Endodermal cell (in vitro differentiated cells): Measurements from ENCODE around the gene DEUP1. TPM values are rescaled to one million over a fixed set of nuclear protein-coding genes. Genes with fewer than 3 reads are reported as not detected.

Experiments used
- DNase-seq: peaks from one replicate; pipeline ENCODE4 v3.0.0-alpha.2; 2017
- H3K27ac ChIP-seq: 2 replicates; pipeline ENCODE4 v1.5.1; 2013; ENCODE audit warnings: mild to moderate bottlenecking, low read depth, low read length, moderate library complexity
- H3K27me3 ChIP-seq: 2 replicates; pipeline ENCODE4 v1.6.1; 2013; ENCODE audit warnings: mild to moderate bottlenecking, low read length, moderate library complexity; ENCODE audit not compliant: insufficient read depth, control insufficient read depth, poor library complexity, severe bottlenecking
- H3K36me3 ChIP-seq: 2 replicates; pipeline ENCODE4 v1.7.0; 2013; ENCODE audit warnings: mild to moderate bottlenecking, low read length, moderate library complexity; ENCODE audit not compliant: control insufficient read depth, insufficient read depth
- H3K4me1 ChIP-seq: one replicate; pipeline ENCODE4 v1.7.0; 2013; ENCODE audit warnings: low read length; ENCODE audit not compliant: control insufficient read depth, insufficient read depth
- H3K4me3 ChIP-seq: 2 replicates; pipeline ENCODE4 v1.5.1; 2013; ENCODE audit warnings: mild to moderate bottlenecking, low read length, moderate library complexity
- H3K9ac ChIP-seq: 2 replicates; pipeline ENCODE4 v1.6.1; 2013; ENCODE audit warnings: mild to moderate bottlenecking, low read length, moderate library complexity; ENCODE audit not compliant: poor library complexity, severe bottlenecking; ENCODE audit errors: extremely low read depth
- H3K9me3 ChIP-seq: 2 replicates; pipeline ENCODE4 v1.6.1; 2013; ENCODE audit warnings: mild to moderate bottlenecking, low read length, moderate library complexity; ENCODE audit not compliant: control insufficient read depth
- H3K27ac Mint-ChIP-seq: 2 replicates; pipeline ENCODE4 v1.8.0; 2020; ENCODE audit warnings: mixed read lengths
- H3K27me3 Mint-ChIP-seq: 2 replicates; pipeline ENCODE4 v1.8.0; 2021; ENCODE audit warnings: mild to moderate bottlenecking, mixed read lengths; ENCODE audit not compliant: insufficient read depth
- H3K36me3 Mint-ChIP-seq: 2 replicates; pipeline ENCODE4 v1.8.0; 2020; ENCODE audit warnings: low read depth, mixed read lengths
- H3K4me1 Mint-ChIP-seq: 2 replicates; pipeline ENCODE4 v1.8.0; 2020; ENCODE audit warnings: mixed read lengths
- H3K4me3 Mint-ChIP-seq: 2 replicates; pipeline ENCODE4 v1.8.0; 2020; ENCODE audit warnings: mild to moderate bottlenecking, moderate library complexity, mixed read lengths
- H3K9me3 Mint-ChIP-seq: 2 replicates; pipeline ENCODE4 v1.8.0; 2020; ENCODE audit warnings: mild to moderate bottlenecking, mixed read lengths
- CTCF ChIP-seq: fragments of 200-600 bp; sonication (generic); conservative IDR thresholded peaks from 2 replicates; pipeline ENCODE4 v1.5.0; 2021; ENCODE audit warnings: antibody characterized with exemption, mild to moderate bottlenecking
- WGBS, 2 experiments: methylation state at CpG; one replicate each; pipeline versions ENCODE4 v1.1.5 to v1.1.7; 2013; ENCODE audit warnings: missing lambda C conversion rate in 2 of 2, mixed read lengths in 1 of 2; ENCODE audit not compliant: insufficient coverage in 1 of 2, insufficient read length in 1 of 2; 5-methylcytosine and 5-hydroxymethylcytosine counted together
- total RNA-seq, 2 donors: library from RNA; stranded (reverse); fragmentation: NEBNext Ultra II Directional in 1 of 2; extraction: Animal tissue kit (Norgen Biotek cat#: 25700) in 1 of 2; gene quantifications; 2 replicates in 1 of 2; 3 replicates in 1 of 2; pipeline ENCODE4 v1.2.1, GENCODE V29; 2021

Gene DEUP1
- total RNA-seq, 2 donors from 2014 or later: 0.29 TPM; not detected in 1

GRCh38 chr11:93370260-93370659 is 39.7 kb downstream of the DEUP1 start:
- Mint-ChIP-seq H3K4me1 (peaks cover 4% of the 10 kb centered on the region), H3K9me3 (peaks cover 11% of the 10 kb centered on the region), H3K36me3 (peaks cover 2% of the 10 kb centered on the region), H3K4me3 (no peak overlapping the region), H3K27me3 (no peaks in the 10 kb centered on the region), H3K27ac (no peak overlapping the region)
- Histone ChIP-seq H3K9me3 (peaks cover 13% of the 10 kb centered on the region), H3K4me1 (peaks cover 3% of the 10 kb centered on the region), H3K4me3 (no peak overlapping the region), H3K27me3 (no peaks in the 10 kb centered on the region), H3K36me3 (no peaks in the 10 kb centered on the region), H3K9ac (no peak overlapping the region), H3K27ac (no peak overlapping the region)
- no peak for TF ChIP-seq CTCF
- 77 to 100% methylated on average over 1 to 2 of the region's 2 CpGs for WGBS, 2 experiments
- no peak for DNase-seq

GRCh38 chr11:93389737-93390136 is 59.2 kb downstream of the DEUP1 start:
- Histone ChIP-seq H3K9me3 (no peaks in the 10 kb centered on the region), H3K27me3 (no peaks in the 10 kb centered on the region), H3K4me3 (no peak overlapping the region), H3K9ac (no peak overlapping the region), H3K36me3 (no peaks in the 10 kb centered on the region), H3K4me1 (no peaks in the 10 kb centered on the region), H3K27ac (no peak overlapping the region)
- Mint-ChIP-seq H3K4me3 (no peak overlapping the region), H3K27me3 (no peaks in the 10 kb centered on the region), H3K27ac (no peak overlapping the region), H3K4me1 (peaks cover 3% of the 10 kb centered on the region), H3K9me3 (no peaks in the 10 kb centered on the region), H3K36me3 (peaks cover 3% of the 10 kb centered on the region)
- DNase-seq: no peak
- TF ChIP-seq CTCF: no peak

- H3K27me3 ChIP-seq: no peaks in the 10 kb centered on the region
- H3K4me1 ChIP-seq: no peaks in the 10 kb centered on the region
- H3K27ac Mint-ChIP-seq: no peak overlapping the region
- H3K4me3 Mint-ChIP-seq: no peak overlapping the region
- H3K9me3 ChIP-seq: no peaks in the 10 kb centered on the region
- no peaks in the 10 kb centered on the region for H3K27me3 Mint-ChIP-seq
- DNase-seq: no peak
- H3K4me3 ChIP-seq: no peak overlapping the region
- H3K36me3 Mint-ChIP-seq: no peaks in the 10 kb centered on the region
- WGBS, 2 experiments: 67% methylated on average over 3 of the region's 3 CpGs; no CpG with 5 or more reads in 1 of the 2 experiments
- H3K9me3 Mint-ChIP-seq: no peaks in the 10 kb centered on the region
- H3K4me1 Mint-ChIP-seq: peaks cover 3% of the 10 kb centered on the region
- no peak overlapping the region for H3K9ac ChIP-seq
- no peaks in the 10 kb centered on the region for H3K36me3 ChIP-seq
- TF ChIP-seq CTCF: no peak
- no peak overlapping the region for H3K27ac ChIP-seq
Measured at GRCh38 chr11:93392867-93393266, 62.3 kb downstream of the DEUP1 start.
